DOHH2 (cell line): Measurements from ENCODE around the gene NPIPB2.

Experiments used
- CTCF ChIP-seq: fragments of 200-600 bp; sonication (generic); IDR thresholded peaks from one replicate; pipeline ENCODE4 v1.5.1; 2014; ENCODE audit warnings: antibody characterized with exemption, mild to moderate bottlenecking, low read depth, low read length; ENCODE audit not compliant: poor library complexity, severe bottlenecking
- EZH2phosphoT487 ChIP-seq: fragments of 200-600 bp; sonication (generic); IDR thresholded peaks from 2 replicates; pipeline ENCODE4 v1.6.1; 2017; ENCODE audit warnings: borderline replicate concordance, mild to moderate bottlenecking, antibody characterized with exemption, low read length, moderate library complexity, mixed read lengths

DNA sequence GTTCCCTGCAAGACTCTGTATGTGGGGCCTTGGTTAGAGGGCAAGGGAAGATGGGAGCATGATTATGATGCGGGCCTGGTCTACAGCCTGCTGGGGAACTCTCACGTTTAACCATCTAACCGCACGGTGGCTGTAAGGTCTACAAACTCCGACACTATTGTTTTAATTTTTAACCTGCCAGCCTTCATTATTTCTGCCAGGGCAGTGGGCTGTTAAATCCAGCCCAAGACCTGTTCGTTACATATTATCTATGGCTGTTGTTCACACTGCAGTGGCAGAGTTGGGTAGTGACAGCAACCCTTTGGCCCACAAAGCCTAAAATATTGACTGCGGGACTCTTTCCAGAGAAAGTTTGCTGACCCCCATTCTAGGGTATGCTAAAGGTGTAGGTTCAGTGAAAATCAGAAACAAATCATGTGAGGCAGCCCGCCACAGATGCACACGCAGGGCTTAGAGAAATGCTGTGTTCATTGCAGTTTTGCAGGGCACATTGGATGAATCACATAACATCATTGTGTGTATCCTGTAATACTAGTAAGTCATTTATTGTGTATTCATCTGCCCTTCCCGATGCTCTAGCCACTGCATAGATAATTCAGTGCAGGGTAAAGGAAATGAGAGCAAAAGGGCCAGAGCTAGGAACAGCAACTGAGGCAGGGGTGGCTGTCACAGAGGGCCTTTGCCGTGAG, 49.0 kb upstream of the NPIPB2 start:
- no peak for TF ChIP-seq CTCF
- TF ChIP-seq EZH2phosphoT487, result no peak
